Esophagus muscularis mucosa (tissue), 4 donors: Measurements from ENCODE around the gene USP46. TPM values are rescaled to one million over a fixed set of nuclear protein-coding genes. Genes with fewer than 3 reads are reported as not detected.

Experiments used
- DNase-seq: peaks from one replicate; pipeline ENCODE4 v3.0.0-alpha.2; 2017; ENCODE audit errors: extremely low spot score
- H3K27ac ChIP-seq, 4 donors: fragments of 200-600 bp; sonication (generic); replicated peaks in 1 of 4; 1 replicate in 3 of 4; 2 replicates in 1 of 4; pipeline ENCODE4 v1.5.1; 2016 to 2019; ENCODE audit warnings: mild to moderate bottlenecking in 1 of 4
- H3K27me3 ChIP-seq, 4 donors: fragments of 200-600 bp; sonication (generic); one replicate each; pipeline versions ENCODE4 v1.5.1 to v1.6.0; 2016 to 2019
- H3K36me3 ChIP-seq, 4 donors: fragments of 200-600 bp; sonication (generic); one replicate each; pipeline ENCODE4 v1.5.1; 2016 to 2019
- H3K4me1 ChIP-seq, 4 donors: fragments of 200-600 bp; sonication (generic); one replicate each; pipeline ENCODE4 v1.5.1; 2016 to 2019
- H3K4me3 ChIP-seq, 4 donors: fragments of 200-600 bp; sonication (generic); 1 replicate in 2 of 4; 2 replicates in 2 of 4; pipeline ENCODE4 v1.5.1; 2016 to 2019; ENCODE audit warnings: mild to moderate bottlenecking in 4 of 4, moderate library complexity in 1 of 4
- H3K9me3 ChIP-seq, 4 donors: fragments of 200-600 bp; sonication (generic); 1 replicate in 3 of 4; 2 replicates in 1 of 4; pipeline ENCODE4 v1.5.1; 2016 to 2019
- CTCF ChIP-seq, 3 experiments: fragments of 200-600 bp in 2 of 3; fragments of 450-650 bp in 1 of 3; sonication (generic) in 2 of 3; IDR thresholded peaks; one replicate each; pipeline ENCODE4 v1.5.1; 2017 to 2019; ENCODE audit warnings: antibody characterized with exemption in 3 of 3, mild to moderate bottlenecking in 2 of 3, moderate library complexity in 1 of 3
- EP300 ChIP-seq: sonication (generic); formaldehyde crosslinking; IDR thresholded peaks from one replicate; pipeline ENCODE4 v1.6.1; 2017; ENCODE audit warnings: antibody characterized with exemption
- POLR2A ChIP-seq: fragments of 450-650 bp; IDR thresholded peaks from one replicate; pipeline ENCODE4 v1.6.1; 2017; ENCODE audit warnings: antibody characterized with exemption, moderate library complexity, mild to moderate bottlenecking, low read depth
- POLR2AphosphoS5 ChIP-seq, 2 donors: sonication (generic); formaldehyde crosslinking; IDR thresholded peaks; one replicate each; pipeline ENCODE4 v1.6.1; 2017; ENCODE audit warnings: antibody characterized with exemption in 2 of 2
- WGBS: methylation state at CpG from one replicate; pipeline ENCODE4 v1.1.5; 2018; 5-methylcytosine and 5-hydroxymethylcytosine counted together
- intact Hi-C: fragments of 100-400 bp; cut with DNase I; formaldehyde crosslinking; loops from one replicate; pipeline ENCODE4 v1.15.1; 2023
- total RNA-seq, 4 donors: library from RNA; depleted of rRNA; stranded (reverse); fragments of >200 nt; gene quantifications; one replicate each; pipeline versions ENCODE4 v1.1.0 to v1.2.1, GENCODE V29; 2016

The USP46 gene
- 1 to 10 TPM; 6.6 to 9.3 (median 7.8) TPM for total RNA-seq

- H3K4me3 ChIP-seq: peak within 1 kb of the TSS; percentile 72 to 98 (median 92)
- peak; percentile 93 for DNase-seq
- intact Hi-C loops: loop anchor here (2.0 kb wide), 1 partner anchor 60 kb away; no protein-coding TSS in a partner anchor
- 1% methylated on average over 16 of the region's 94 CpGs for WGBS
- H3K4me1 ChIP-seq: peaks cover 24 to 49% (median 33%) of the 10 kb centered on the region in 4 donors
- H3K9me3 ChIP-seq: no peaks in the 10 kb centered on the region
- H3K27me3 ChIP-seq: no peaks in the 10 kb centered on the region
- peak in 1 of 2 donors; percentile 65 for TF ChIP-seq POLR2AphosphoS5 (IDR thresholded peaks at IDR 0.05)
- TF ChIP-seq EP300: no peak
- H3K36me3 ChIP-seq: no peaks in the 10 kb centered on the region
- H3K27ac ChIP-seq: peak within 1 kb of the TSS; percentile 93 to 99 (median 97)
Observed at GRCh38 chr4:52659001-52659721, at the start of gene USP46. TSS of gene USP46 (minus strand) at chr4:52659301. CDS start at chr4:52659150, 151 bp downstream.

GRCh38 chr4:52704661-52705060 is 45.6 kb upstream of the USP46 start:
- intact Hi-C loops: no loop called here

GRCh38 chr4:52704133-52704532 is 45.0 kb upstream of the USP46 start:
- 48% methylated on average over 1 of the region's 1 CpG for WGBS
- Histone ChIP-seq H3K36me3 (no peaks in the 10 kb centered on the region), H3K4me1 (no peaks in the 10 kb centered on the region), H3K27me3 (no peaks in the 10 kb centered on the region), H3K27ac (no peak overlapping the region), H3K9me3 (no peaks in the 10 kb centered on the region), H3K4me3 (no peak overlapping the region)
- no peak for TF ChIP-seq CTCF (IDR thresholded peaks at IDR 0.05)
- no peak for TF ChIP-seq EP300
- TF ChIP-seq POLR2A: no peak
- TF ChIP-seq POLR2AphosphoS5 (IDR thresholded peaks at IDR 0.05): no peak
- DNase-seq: no peak
- intact Hi-C loops: no loop called here

More at GRCh38 chr4:52704661-52705060, 45.6 kb upstream of the USP46 start:
- Histone ChIP-seq H3K36me3 (no peaks in the 10 kb centered on the region), H3K9me3 (no peaks in the 10 kb centered on the region), H3K27ac (no peak overlapping the region), H3K27me3 (no peaks in the 10 kb centered on the region), H3K4me1 (no peaks in the 10 kb centered on the region), H3K4me3 (no peak overlapping the region)
- no peak for DNase-seq
- no peak for TF ChIP-seq POLR2A
- no peak for TF ChIP-seq CTCF (IDR thresholded peaks at IDR 0.05)
- TF ChIP-seq EP300: no peak
- no peak for TF ChIP-seq POLR2AphosphoS5 (IDR thresholded peaks at IDR 0.05)
- 71% methylated on average over 3 of the region's 3 CpGs for WGBS

GRCh38 chr4:52701207-52701606 is 42.1 kb upstream of the USP46 start:
- WGBS: 92% methylated on average over 3 of the region's 3 CpGs
- Histone ChIP-seq H3K36me3 (no peaks in the 10 kb centered on the region), H3K27ac (no peak overlapping the region), H3K4me1 (peaks cover 0 to 4% (median 0%) of the 10 kb centered on the region in 4 donors), H3K9me3 (no peaks in the 10 kb centered on the region), H3K4me3 (no peak overlapping the region), H3K27me3 (no peaks in the 10 kb centered on the region)
- intact Hi-C loops: no loop called here
- no peak for DNase-seq
- TF ChIP-seq CTCF (IDR thresholded peaks at IDR 0.05): no peak
- TF ChIP-seq POLR2AphosphoS5 (IDR thresholded peaks at IDR 0.05): no peak
- TF ChIP-seq POLR2A: no peak
- no peak for TF ChIP-seq EP300

GRCh38 chr4:52694936-52695335 is 35.8 kb upstream of the USP46 start:
- intact Hi-C loops: no loop called here
- TF ChIP-seq EP300 (no peak), POLR2A (no peak), CTCF (IDR thresholded peaks at IDR 0.05) (no peak), POLR2AphosphoS5 (IDR thresholded peaks at IDR 0.05) (no peak)
- WGBS: 90% methylated on average over 2 of the region's 2 CpGs
- H3K36me3 ChIP-seq: no peaks in the 10 kb centered on the region
- peaks cover 0 to 4% (median 0%) of the 10 kb centered on the region in 4 donors for H3K4me1 ChIP-seq
- no peak for DNase-seq
- H3K27me3 ChIP-seq: no peaks in the 10 kb centered on the region
- H3K9me3 ChIP-seq: peaks cover 0 to 26% (median 12%) of the 10 kb centered on the region in 4 donors
- H3K27ac ChIP-seq: no peak overlapping the region
- H3K4me3 ChIP-seq: no peak overlapping the region
